K562 (cell line): ENCODE measurements around the gene SDR9C7. TPM values are rescaled to one million over a fixed set of nuclear protein-coding genes. Genes with fewer than 3 reads are reported as not detected.

Experiments
- ATAC-seq: fragments of 200-7000 bp; cut with Tn5 transposase; 3 replicates; pipeline ENCODE4 v1.9.1; 2020; ENCODE audit warnings: moderate library complexity
- BruUV-seq: library from RNA; stranded (reverse); fragments of 400-500 nt; replicated peaks from 2 replicates; lab custom pipeline; 2021; lab: Mats Ljungman, UMichigan
- CTCF ChIA-PET: fragments of 300-600 bp; formaldehyde crosslinking; extraction: SDS; loops from one replicate; lab custom pipeline; 2021; ENCODE audit warnings: low intra/inter-chr PET ratio; lab: Yijun Ruan, JAX
- POLR2A ChIA-PET: fragments of 300-600, 350-650 bp; sonication (Branson Sonifier 250); formaldehyde crosslinking; extraction: SDS; loops from one replicate; lab custom pipeline; 2021; ENCODE audit warnings: antibody characterized with exemption, inconsistent platforms; lab: Yijun Ruan, JAX
- DNase-seq, 4 experiments: peaks; one replicate each; pipeline versions ENCODE4 v3.0.0 to v3.0.0-alpha.2; 2011 to 2018; ENCODE audit warnings: low spot score in 3 of 4, mixed read lengths in 3 of 4; ENCODE audit errors: extremely low read depth in 1 of 4
- FAIRE-seq: peaks from 2 replicates; lab custom pipeline; 2011; peaks lifted over from hg19 to GRCh38; lab: Jason Lieb, UNC
- H2AFZ ChIP-seq: 2 replicates; pipeline ENCODE4 v1.6.0; 2011; ENCODE audit warnings: low read depth, low read length, control low read depth, inconsistent platforms
- H3K27ac ChIP-seq: fragments of 200-600 bp; 3 replicates; pipeline ENCODE4 v1.8.0; 2011; ENCODE audit warnings: low read depth, mild to moderate bottlenecking, control low read depth, inconsistent platforms, low read length, moderate library complexity, mixed read lengths; ENCODE audit errors: extremely low read depth
- H3K27me3 ChIP-seq, 2 experiments: fragments of 300-600 bp in 1 of 2; 2 replicates in 1 of 2; 3 replicates in 1 of 2; pipeline versions ENCODE4 v1.6.0 to v1.8.0; 2011; ENCODE audit warnings: inconsistent platforms in 2 of 2, low read length in 2 of 2, mild to moderate bottlenecking in 1 of 2, mixed read lengths in 1 of 2, moderate library complexity in 1 of 2; ENCODE audit not compliant: control insufficient read depth in 2 of 2, insufficient read depth in 2 of 2
- H3K36me3 ChIP-seq: fragments of 300-600 bp; 3 replicates; pipeline ENCODE4 v1.8.0; 2011; ENCODE audit warnings: mild to moderate bottlenecking, low read length, inconsistent platforms; ENCODE audit not compliant: control insufficient read depth, insufficient read depth
- H3K4me1 ChIP-seq, 2 experiments: fragments of 200-600 bp in 1 of 2; replicated peaks in 1 of 2; 2 replicates in 1 of 2; 3 replicates in 1 of 2; pipeline versions ENCODE4 v1.5.1 to v1.8.0; 2011; ENCODE audit warnings: inconsistent platforms in 2 of 2, low read length in 2 of 2, mild to moderate bottlenecking in 1 of 2, mixed read lengths in 1 of 2, moderate library complexity in 1 of 2; ENCODE audit not compliant: control insufficient read depth in 2 of 2, insufficient read depth in 2 of 2
- H3K4me2 ChIP-seq: 2 replicates; pipeline ENCODE4 v1.6.1; 2011; ENCODE audit warnings: low read length, control low read depth, inconsistent platforms, mixed read lengths; ENCODE audit not compliant: insufficient read depth
- H3K4me3 ChIP-seq: fragments of 200-600 bp; sonication (generic), shearing (Covaris generic); 2 replicates; pipeline ENCODE4 v1.5.1; 2016; ENCODE audit warnings: control low read depth, inconsistent platforms
- H3K79me2 ChIP-seq: fragments of 200-600 bp; 3 replicates; pipeline ENCODE4 v1.8.0; 2011; ENCODE audit warnings: low read length, inconsistent platforms; ENCODE audit not compliant: control insufficient read depth, insufficient read depth
- H3K9ac ChIP-seq, 2 experiments: 2 replicates each; pipeline versions ENCODE4 v1.6.0 to v1.6.1; 2011; ENCODE audit warnings: low read depth in 2 of 2, low read length in 2 of 2, control low read depth in 1 of 2, inconsistent platforms in 1 of 2, mild to moderate bottlenecking in 1 of 2, mixed read lengths in 1 of 2; ENCODE audit not compliant: insufficient read depth in 1 of 2
- H3K9me1 ChIP-seq: one replicate; pipeline ENCODE4 v1.6.0; 2011; ENCODE audit warnings: inconsistent platforms, mild to moderate bottlenecking, low read length, moderate library complexity; ENCODE audit not compliant: control insufficient read depth, insufficient read depth
- H3K9me3 ChIP-seq: replicated peaks from 2 replicates; pipeline ENCODE4 v1.5.1; 2011; ENCODE audit warnings: low read depth, low read length, inconsistent platforms; ENCODE audit not compliant: control insufficient read depth, insufficient read depth
- H4K20me1 ChIP-seq: replicated peaks from 2 replicates; pipeline ENCODE4 v1.6.1; 2011; ENCODE audit warnings: low read length, inconsistent platforms, mixed read lengths; ENCODE audit not compliant: control insufficient read depth, insufficient read depth
- DNMT1 ChIP-seq: fragments of 450-650 bp; IDR thresholded peaks from 2 replicates; pipeline ENCODE4 v1.6.1; 2016; ENCODE audit warnings: antibody characterized with exemption, mild to moderate bottlenecking
- FOXJ2 ChIP-seq: fragments of 200-800 bp; sonication (Bioruptor generic); IDR thresholded peaks from 2 replicates; pipeline ENCODE4 v1.6.1; 2016; ENCODE audit warnings: missing genetic modification characterization, missing compliant biosample characterization
- FOXJ3 ChIP-seq: sonication (generic); formaldehyde crosslinking; IDR thresholded peaks from 2 replicates; pipeline ENCODE4 v1.4.0; 2020; ENCODE audit warnings: mild to moderate bottlenecking, missing genetic modification reagents
- HDGF ChIP-seq: fragments of 450-650 bp; IDR thresholded peaks from 2 replicates; pipeline ENCODE4 v1.6.1; 2016
- MYNN ChIP-seq, 2 experiments: sonication (generic); formaldehyde crosslinking in 1 of 2; IDR thresholded peaks; 2 replicates each; pipeline versions ENCODE4 v1.5.0 to v1.6.1; 2016 to 2020; ENCODE audit warnings: antibody characterized with exemption in 1 of 2, missing genetic modification reagents in 1 of 2
- NRF1 ChIP-seq, 2 experiments: fragments of 450-650 bp; IDR thresholded peaks in 1 of 2; conservative IDR thresholded peaks in 1 of 2; 2 replicates each; pipeline ENCODE4 v1.6.1; 2014; ENCODE audit warnings: mild to moderate bottlenecking in 2 of 2
- PHF21A ChIP-seq: fragments of 450-650 bp; IDR thresholded peaks from 2 replicates; pipeline ENCODE4 v1.6.1; 2017; ENCODE audit warnings: low read depth, borderline replicate concordance
- TRIM28 ChIP-seq: fragments of 450-650 bp; IDR thresholded peaks from 2 replicates; pipeline ENCODE4 v1.6.1; 2017
- ZNF696 ChIP-seq: fragments of 250-450 bp; sonication (Bioruptor Pico); conservative IDR thresholded peaks from 2 replicates; pipeline ENCODE4 v1.4.0; 2020; ENCODE audit warnings: mild to moderate bottlenecking, moderate library complexity
- WGBS: fragments of 100-300 bp; shearing (Covaris generic); methylation state at CpG from one replicate; pipeline ENCODE4 v1.1.6; 2016; ENCODE audit warnings: low coverage, mixed read lengths; ENCODE audit not compliant: insufficient coverage; ENCODE audit errors: missing lambda C conversion rate; 5-methylcytosine and 5-hydroxymethylcytosine counted together
- in situ Hi-C: fragments of 300-500 bp; cut with MboI; formaldehyde crosslinking; loops from 4 replicates; pipeline ENCODE4 v1.15.0; 2018; ENCODE audit warnings: inconsistent platforms, mixed read lengths
- intact Hi-C: fragments of 100-400 bp; cut with micrococcal nuclease; formaldehyde crosslinking; loops from 2 replicates; pipeline ENCODE4 v1.14.2; 2022
- polyA plus RNA-seq, 8 experiments: library from polyadenylated mRNA; depleted of rRNA in 4 of 8; stranded (reverse) in 5 of 8; unstranded in 3 of 8; fragments of >200 nt; fragmentation: Nextera tagmentation in 2 of 8; fragmentation: Illumina TruSeq in 1 of 8; extraction: Ambion mirVana in 2 of 8; extraction: Trizol in 1 of 8; gene quantifications; 2 replicates each; pipeline versions ENCODE4 v1.2.1 to v1.2.3, GENCODE V29; 2011 to 2014; ENCODE audit warnings: inconsistent platforms in 1 of 8, missing spikeins in 1 of 8
- total RNA-seq, 7 experiments: library from RNA; depleted of rRNA in 6 of 7; stranded (reverse); fragments of >200 nt in 6 of 7; fragmentation: Illumina TruSeq in 2 of 7; extraction: Trizol in 2 of 7; gene quantifications; 2 replicates each; pipeline versions ENCODE4 v1.2.1 to v1.2.3, GENCODE V29; 2011 to 2021; ENCODE audit warnings: low replicate concordance in 1 of 7
- TF ChIP-seq, protein P1 (sequence below): fragments of 450-650 bp; IDR thresholded peaks from one replicate; pipeline ENCODE4 v1.6.1; 2018; ENCODE audit warnings: mild to moderate bottlenecking, moderate library complexity; ENCODE audit not compliant: partially characterized antibody
- TF ChIP-seq, protein P2 (sequence below): sonication (generic); formaldehyde crosslinking; IDR thresholded peaks from 2 replicates; pipeline ENCODE4 v1.8.1; 2023; ENCODE audit warnings: mild to moderate bottlenecking, missing genetic modification reagents

SDR9C7 gene
- total and polyA plus RNA-seq, 9 of the 15 experiments (the other 6 are each of a cell fraction or from before 2014, with no cell fraction given): 0.04 to 0.59 (median 0.06) TPM; not detected in 6

DNA sequence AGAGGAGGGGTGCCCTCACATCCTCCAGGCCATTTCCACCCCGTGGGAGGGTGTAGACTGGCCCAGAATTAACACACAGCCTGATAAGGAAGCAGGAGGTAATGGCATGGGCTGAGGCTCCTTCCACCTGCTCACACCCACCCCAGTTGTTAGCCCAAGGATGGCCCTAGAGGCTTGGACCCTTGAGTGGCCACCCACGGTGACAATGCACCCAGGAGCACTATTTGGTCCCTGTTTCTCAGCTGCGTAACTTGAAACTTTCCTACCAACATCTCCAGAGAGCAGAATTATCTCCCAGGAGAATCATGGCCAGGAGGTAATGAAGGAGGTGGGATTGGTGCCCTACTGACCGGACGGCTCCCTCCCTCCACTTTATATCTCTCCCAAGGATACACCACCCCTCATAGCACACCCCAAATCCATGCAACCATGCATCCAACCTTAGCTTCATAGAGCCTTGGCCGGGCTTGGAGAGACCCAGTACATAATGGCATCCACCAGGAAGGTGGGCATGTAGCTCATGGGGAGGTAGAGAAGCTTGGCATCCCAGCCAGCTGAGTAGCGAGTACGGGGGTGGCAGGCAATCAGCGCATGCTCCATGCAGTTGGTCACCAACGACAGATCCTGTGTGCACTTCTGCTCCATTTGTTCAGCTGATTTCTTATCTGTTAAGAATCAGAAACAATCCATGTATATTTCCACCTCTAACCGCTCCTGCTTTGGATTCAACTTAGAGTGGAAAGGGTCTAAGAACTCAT lies 17.6 kb upstream of the SDR9C7 start:
- no TSS peak for BruUV-seq
- FAIRE-seq: no peak
- intact Hi-C loops: no loop called here
- no peak overlapping the region for H3K27ac ChIP-seq
- WGBS: 29% methylated on average over 11 of the region's 11 CpGs
- in situ Hi-C loops: no loop called here
- POLR2A ChIA-PET: interaction anchor here (0.6 to 0.9 kb wide), 3 partner anchors 9 to 43 kb away, joined by 3 to 4 read pairs (median 3); a partner anchor contains a TSS
- H3K4me1 ChIP-seq: no peaks in the 10 kb centered on the region; a peak in 4 of 5 replicates
- H3K4me3 ChIP-seq: no peak overlapping the region
- H2AFZ ChIP-seq: no peak overlapping the region
- CTCF ChIA-PET: no interaction called here
- no peaks in the 10 kb centered on the region for H4K20me1 ChIP-seq
- H3K9ac ChIP-seq: no peak overlapping the region
- H3K9me3 ChIP-seq: no peaks in the 10 kb centered on the region
- no peak for DNase-seq
- H3K79me2 ChIP-seq: no peaks in the 10 kb centered on the region
- ATAC-seq: no peak
- H3K4me2 ChIP-seq: no peak overlapping the region
- H3K36me3 ChIP-seq: no peaks in the 10 kb centered on the region
- H3K9me1 ChIP-seq: no peaks in the 10 kb centered on the region
- no peak for TF ChIP-seq TRIM28
- TF ChIP-seq PHF21A: no peak
- no peak for TF ChIP-seq HDGF
- 0 out of 4 replicates have a peak, but pooled peaks of 1 of the 2 experiments have one; percentile 23 for TF ChIP-seq NRF1 (conservative IDR thresholded peaks at IDR 0.05 in 1 of 2, IDR thresholded peaks at IDR 0.05 in 1 of 2)
- TF ChIP-seq, all 486 proteins: peak for 1
- H3K27me3 ChIP-seq: peaks cover 0 to 3% of the 10 kb centered on the region in 2 experiments; a peak in 1 of 5 replicates

DNA sequence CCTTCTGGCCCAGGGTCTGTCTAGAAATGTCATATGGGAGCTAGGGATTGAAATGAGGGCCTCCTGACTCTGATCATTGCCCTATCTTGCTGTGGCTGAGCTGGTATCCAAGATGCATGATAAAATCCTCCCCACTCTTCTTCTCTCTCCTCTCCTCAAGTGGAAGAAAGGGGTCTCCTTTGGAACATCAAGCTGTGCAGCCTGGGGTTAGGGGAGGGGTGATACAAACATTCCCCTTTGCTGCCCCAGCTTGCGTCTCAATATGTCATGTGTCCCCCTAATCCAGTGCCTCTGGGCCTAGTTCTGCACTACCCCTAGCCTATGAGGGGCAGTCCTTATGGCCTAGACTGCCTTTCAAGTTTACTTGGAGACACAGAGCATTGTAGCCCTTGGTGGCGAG lies 14.7 kb upstream of the SDR9C7 start:
- no peaks in the 10 kb centered on the region for H4K20me1 ChIP-seq
- intact Hi-C loops (loop anchor here (5.0 kb wide), 1 partner anchor 107 kb away; no protein-coding TSS in a partner anchor), in situ Hi-C loops (loop anchor here (5.0 kb wide), 1 partner anchor 38 kb away; no protein-coding TSS in a partner anchor)
- H3K79me2 ChIP-seq: no peaks in the 10 kb centered on the region
- H2AFZ ChIP-seq: no peak overlapping the region
- no peaks in the 10 kb centered on the region for H3K9me1 ChIP-seq
- WGBS: 82% methylated on average over 2 of the region's 2 CpGs
- H3K4me2 ChIP-seq: no peak overlapping the region
- H3K36me3 ChIP-seq: no peaks in the 10 kb centered on the region
- H3K9me3 ChIP-seq: no peaks in the 10 kb centered on the region
- ChIA-PET CTCF (interaction anchor here (0.6 kb wide), 1 partner anchor 265 kb away, joined by 3 read pairs; no protein-coding TSS in a partner anchor), POLR2A (interaction anchor here (0.6 kb wide), 1 partner anchor 145 kb away, joined by 3 read pairs; no protein-coding TSS in a partner anchor)
- no peaks in the 10 kb centered on the region; a peak in 4 of 5 replicates for H3K4me1 ChIP-seq
- H3K9ac ChIP-seq: no peak overlapping the region
- no peak overlapping the region for H3K27ac ChIP-seq
- FAIRE-seq: no peak
- DNase-seq: no peak
- H3K4me3 ChIP-seq: no peak overlapping the region
- ATAC-seq: no peak
- BruUV-seq: no TSS peak
- H3K27me3 ChIP-seq: no peaks in the 10 kb centered on the region
- TF ChIP-seq FOXJ2 (no peak), FOXJ3 (CRISPR knock-in tag) (no peak), DNMT1 (no peak), ZNF696 (CRISPR knock-in tag) (no peak), MYNN (IDR thresholded peaks at IDR 0.05) (no peak), MYNN (CRISPR knock-in tag; IDR thresholded peaks at IDR 0.05) (no peak)
- TF ChIP-seq, protein P1, sequence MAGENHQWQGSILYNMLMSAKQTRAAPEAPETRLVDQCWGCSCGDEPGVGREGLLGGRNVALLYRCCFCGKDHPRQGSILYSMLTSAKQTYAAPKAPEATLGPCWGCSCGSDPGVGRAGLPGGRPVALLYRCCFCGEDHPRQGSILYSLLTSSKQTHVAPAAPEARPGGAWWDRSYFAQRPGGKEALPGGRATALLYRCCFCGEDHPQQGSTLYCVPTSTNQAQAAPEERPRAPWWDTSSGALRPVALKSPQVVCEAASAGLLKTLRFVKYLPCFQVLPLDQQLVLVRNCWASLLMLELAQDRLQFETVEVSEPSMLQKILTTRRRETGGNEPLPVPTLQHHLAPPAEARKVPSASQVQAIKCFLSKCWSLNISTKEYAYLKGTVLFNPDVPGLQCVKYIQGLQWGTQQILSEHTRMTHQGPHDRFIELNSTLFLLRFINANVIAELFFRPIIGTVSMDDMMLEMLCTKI: no peak
- TF ChIP-seq, protein P2, sequence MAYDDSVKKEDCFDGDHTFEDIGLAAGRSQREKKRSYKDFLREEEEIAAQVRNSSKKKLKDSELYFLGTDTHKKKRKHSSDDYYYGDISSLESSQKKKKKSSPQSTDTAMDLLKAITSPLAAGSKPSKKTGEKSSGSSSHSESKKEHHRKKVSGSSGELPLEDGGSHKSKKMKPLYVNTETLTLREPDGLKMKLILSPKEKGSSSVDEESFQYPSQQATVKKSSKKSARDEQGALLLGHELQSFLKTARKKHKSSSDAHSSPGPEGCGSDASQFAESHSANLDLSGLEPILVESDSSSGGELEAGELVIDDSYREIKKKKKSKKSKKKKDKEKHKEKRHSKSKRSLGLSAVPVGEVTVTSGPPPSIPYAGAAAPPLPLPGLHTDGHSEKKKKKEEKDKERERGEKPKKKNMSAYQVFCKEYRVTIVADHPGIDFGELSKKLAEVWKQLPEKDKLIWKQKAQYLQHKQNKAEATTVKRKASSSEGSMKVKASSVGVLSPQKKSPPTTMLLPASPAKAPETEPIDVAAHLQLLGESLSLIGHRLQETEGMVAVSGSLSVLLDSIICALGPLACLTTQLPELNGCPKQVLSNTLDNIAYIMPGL (CRISPR knock-in tag): no peak
